ENCODE results near the gene PARVB. TPM values are rescaled to one million over a fixed set of nuclear protein-coding genes. Genes with fewer than 3 reads are reported as not detected.

Gene PARVB
- total and polyA plus RNA-seq, 2 donors (not counting 3 experiments of a cell fraction or from before 2014, with no cell fraction given) = 155 to 162 TPM

DNA sequence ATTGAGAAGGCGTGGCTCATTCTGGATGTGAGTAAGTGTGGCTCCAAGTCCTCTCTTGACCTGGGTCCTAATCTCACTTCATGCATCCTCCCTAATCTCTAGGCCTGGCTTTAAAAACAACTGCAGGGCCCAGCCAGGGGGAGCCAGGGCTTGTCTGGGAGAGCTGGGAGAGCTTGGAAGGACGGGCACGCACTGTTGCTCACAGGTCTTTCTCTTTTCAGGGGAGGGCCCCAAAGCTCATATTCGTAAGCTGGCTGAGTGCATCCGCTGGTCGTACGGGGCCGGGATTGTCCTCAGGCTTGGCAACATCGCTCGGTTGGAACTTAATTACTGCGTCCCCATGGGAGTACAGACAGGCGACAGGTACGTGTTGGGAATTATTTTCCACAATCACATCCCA is 34.1 kb upstream of the PARVB start:
- no peak for TF ChIP-seq FOS (IDR thresholded peaks at IDR 0.05; ENCODE audit: borderline replicate concordance, insufficient read depth, low read length)
- TF ChIP-seq GATA2 (IDR thresholded peaks at IDR 0.05; ENCODE audit: insufficient read depth, insufficient read length, low read depth, low read length) = no peak
- TF ChIP-seq EZH2 (IDR thresholded peaks at IDR 0.05; ENCODE audit: borderline replicate concordance, low read depth, low read length, severe bottlenecking) = no peak
- TF ChIP-seq JUN (IDR thresholded peaks at IDR 0.05; ENCODE audit: borderline replicate concordance, insufficient read depth, insufficient read length, low read depth) = no peak
- TF ChIP-seq, protein P1, sequence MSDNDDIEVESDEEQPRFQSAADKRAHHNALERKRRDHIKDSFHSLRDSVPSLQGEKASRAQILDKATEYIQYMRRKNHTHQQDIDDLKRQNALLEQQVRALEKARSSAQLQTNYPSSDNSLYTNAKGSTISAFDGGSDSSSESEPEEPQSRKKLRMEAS (IDR thresholded peaks at IDR 0.05; ENCODE audit: insufficient read depth, insufficient read length) = no peak
- TF ChIP-seq, protein P2, sequence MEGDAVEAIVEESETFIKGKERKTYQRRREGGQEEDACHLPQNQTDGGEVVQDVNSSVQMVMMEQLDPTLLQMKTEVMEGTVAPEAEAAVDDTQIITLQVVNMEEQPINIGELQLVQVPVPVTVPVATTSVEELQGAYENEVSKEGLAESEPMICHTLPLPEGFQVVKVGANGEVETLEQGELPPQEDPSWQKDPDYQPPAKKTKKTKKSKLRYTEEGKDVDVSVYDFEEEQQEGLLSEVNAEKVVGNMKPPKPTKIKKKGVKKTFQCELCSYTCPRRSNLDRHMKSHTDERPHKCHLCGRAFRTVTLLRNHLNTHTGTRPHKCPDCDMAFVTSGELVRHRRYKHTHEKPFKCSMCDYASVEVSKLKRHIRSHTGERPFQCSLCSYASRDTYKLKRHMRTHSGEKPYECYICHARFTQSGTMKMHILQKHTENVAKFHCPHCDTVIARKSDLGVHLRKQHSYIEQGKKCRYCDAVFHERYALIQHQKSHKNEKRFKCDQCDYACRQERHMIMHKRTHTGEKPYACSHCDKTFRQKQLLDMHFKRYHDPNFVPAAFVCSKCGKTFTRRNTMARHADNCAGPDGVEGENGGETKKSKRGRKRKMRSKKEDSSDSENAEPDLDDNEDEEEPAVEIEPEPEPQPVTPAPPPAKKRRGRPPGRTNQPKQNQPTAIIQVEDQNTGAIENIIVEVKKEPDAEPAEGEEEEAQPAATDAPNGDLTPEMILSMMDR (IDR thresholded peaks at IDR 0.05; ENCODE audit: extremely low read depth in 1 of 2, insufficient read depth in 1 of 2, low read depth in 1 of 2, low read length in 2 of 2) = no peak
- TF ChIP-seq MYC (IDR thresholded peaks at IDR 0.05; ENCODE audit: low read depth, low read length) = no peak
- TF ChIP-seq POLR2A (IDR thresholded peaks at IDR 0.05; ENCODE audit: low read depth, low read length) = no peak
- no peak for TF ChIP-seq POLR2AphosphoS5 (IDR thresholded peaks at IDR 0.05; ENCODE audit: insufficient read depth, low read depth, low read length)
- Histone ChIP-seq H3K4me3 (replicated peaks in 1 of 3; ENCODE audit: insufficient read depth in 1 of 3, low read depth in 1 of 3, low read length in 3 of 3) (no peak overlapping the region), H3K9me3 (replicated peaks; ENCODE audit: control insufficient read depth, insufficient read depth, low read length) (no peaks in the 10 kb centered on the region), H3K4me2 (ENCODE audit: insufficient read depth, low read length) (no peak overlapping the region), H3K27me3 (ENCODE audit: control insufficient read depth in 2 of 2, insufficient read depth in 2 of 2, low read length in 2 of 2) (no peaks in the 10 kb centered on the region), H2AFZ (ENCODE audit: low read depth, low read length) (no peak overlapping the region), H3K9ac (replicated peaks; ENCODE audit: extremely low read depth, insufficient read depth, low read length) (no peak overlapping the region), H3K27ac (ENCODE audit: insufficient read depth, low read depth, low read length) (no peak overlapping the region), H3K36me3 (ENCODE audit: control insufficient read depth in 2 of 2, extremely low read depth in 1 of 2, insufficient read depth in 2 of 2, low read length in 2 of 2) (peaks cover 9 to 30% of the 10 kb centered on the region in 2 experiments), H3K4me1 (ENCODE audit: control insufficient read depth, extremely low read depth, insufficient read depth, low read length) (no peaks in the 10 kb centered on the region), H3K79me2 (ENCODE audit: control insufficient read depth, insufficient read depth, low read length) (peaks cover 2% of the 10 kb centered on the region), H3K9me1 (replicated peaks; ENCODE audit: control insufficient read depth, extremely low read depth, insufficient read depth, low read length) (no peaks in the 10 kb centered on the region), H4K20me1 (replicated peaks; ENCODE audit: control insufficient read depth, extremely low read depth, insufficient read depth, low read length) (no peaks in the 10 kb centered on the region)
- POLR2A ChIA-PET = no interaction called here
- no TSS peak for BruUV-seq (replicated peaks)
- dilution Hi-C loops (cut with MboI; ENCODE audit: extremely low pct_ligation_motif_present, low sequenced_read_pairs) (no loop called here), intact Hi-C loops (cut with micrococcal nuclease) (loop anchor here (5.0 kb wide), 2 partner anchors 337 to 577 kb away; no protein-coding TSS in a partner anchor)
- DNase-seq (ENCODE audit: low read depth, low spot score) (no peak), FAIRE-seq (no peak)
- CTCF ChIA-PET = interaction anchor here (1.2 to 10.3 kb wide), 3 partner anchors 44 to 636 kb away, joined by 3 to 640 read pairs (median 4); no protein-coding TSS in a partner anchor

Data from endothelial cell of umbilical vein (primary cell).